Panc1 (cell line): ENCODE measurements around the gene KNSTRN.

Experiments
- CTCF ChIP-seq: fragments of 450-650 bp; IDR thresholded peaks from 2 replicates; pipeline ENCODE4 v1.5.1; 2017; ENCODE audit warnings: mild to moderate bottlenecking
- POLR2AphosphoS5 ChIP-seq: IDR thresholded peaks from 2 replicates; pipeline ENCODE4 v1.6.1; 2012; ENCODE audit warnings: mild to moderate bottlenecking, low read depth, low read length, moderate library complexity
- SIN3A ChIP-seq: IDR thresholded peaks from 2 replicates; pipeline ENCODE4 v1.6.1; 2012; ENCODE audit warnings: low read depth, mild to moderate bottlenecking, low read length, moderate library complexity, borderline replicate concordance; ENCODE audit not compliant: insufficient read depth
- TCF7L2 ChIP-seq: IDR thresholded peaks from 2 replicates; pipeline ENCODE4 v1.6.1; 2011; ENCODE audit warnings: mild to moderate bottlenecking, low read depth, low read length, inconsistent platforms

- no peak for TF ChIP-seq CTCF
- TF ChIP-seq POLR2AphosphoS5, result no peak
- no peak for TF ChIP-seq TCF7L2
- no peak for TF ChIP-seq SIN3A
Observed at GRCh38 chr15:40365624-40366456, 16.7 kb upstream of the KNSTRN start.
